HG02840 (cell line): ENCODE data around the gene ARFGAP1.
"Not testable (repeated sequence)": the region's sequence is repeated elsewhere in the genome, so short reads cannot be mapped to it uniquely, and the experiment has no call there.

Source experiments
- ATAC-seq: cut with Tn5 transposase; IDR thresholded peaks from one replicate; pipeline ENCODE4 v1.9.1; 2021; ENCODE audit warnings: mild to moderate bottlenecking, moderate library complexity, moderate number of reproducible peaks; ENCODE audit not compliant: unreplicated experiment, low FRiP score

ARFGAP1 gene

GRCh38 chr20:63305933-63306672 lies 33.5 kb downstream of the ARFGAP1 start:
- ATAC-seq, result not testable (repeated sequence)

DNA sequence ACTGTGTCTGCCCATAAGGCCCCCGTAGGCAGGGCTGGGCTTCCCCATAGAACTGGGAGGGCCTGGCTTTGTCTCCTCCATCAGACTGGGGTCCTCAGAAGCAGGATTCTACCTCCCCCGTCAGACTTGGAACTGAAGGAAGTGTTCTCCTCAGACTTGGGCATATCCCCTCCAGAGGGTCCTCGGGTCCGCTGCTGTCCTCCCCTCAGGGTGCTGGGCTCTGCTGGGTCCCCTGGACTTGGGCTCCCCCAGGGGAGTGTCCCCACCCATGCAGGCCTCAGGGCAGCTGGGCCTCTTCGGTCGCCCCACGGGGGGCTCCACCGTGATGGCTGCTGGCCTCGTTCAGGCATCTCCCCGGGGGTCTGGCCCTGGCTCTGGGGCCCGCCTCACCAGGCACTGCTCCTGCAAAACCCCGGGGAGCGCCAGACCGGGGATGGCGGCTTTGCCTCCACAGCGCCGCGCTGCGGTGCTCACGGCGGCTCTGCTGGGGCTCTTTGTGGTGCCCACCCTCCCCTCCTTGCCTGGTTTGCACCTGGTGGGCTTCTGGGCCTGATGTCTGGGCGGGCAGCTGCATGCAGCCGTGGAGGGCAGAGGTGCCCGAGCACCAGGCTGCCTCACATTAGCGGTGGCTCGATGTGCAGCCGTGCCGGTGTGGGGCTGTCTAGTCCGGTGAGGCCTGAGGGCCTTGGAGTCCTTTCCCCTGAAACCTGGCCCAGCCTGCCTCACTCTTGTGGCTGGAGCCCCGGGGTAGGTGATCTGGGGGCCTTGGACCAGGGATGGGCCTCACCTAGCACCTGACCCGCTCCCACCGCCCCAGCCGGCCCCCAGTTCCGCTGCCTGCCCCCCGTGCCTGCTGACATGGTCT lies 34.3 kb downstream of the ARFGAP1 start:
- no peak for ATAC-seq

GRCh38 chr20:63307538-63308217 lies 35.1 kb downstream of the ARFGAP1 start:
- ATAC-seq, result no peak

DNA sequence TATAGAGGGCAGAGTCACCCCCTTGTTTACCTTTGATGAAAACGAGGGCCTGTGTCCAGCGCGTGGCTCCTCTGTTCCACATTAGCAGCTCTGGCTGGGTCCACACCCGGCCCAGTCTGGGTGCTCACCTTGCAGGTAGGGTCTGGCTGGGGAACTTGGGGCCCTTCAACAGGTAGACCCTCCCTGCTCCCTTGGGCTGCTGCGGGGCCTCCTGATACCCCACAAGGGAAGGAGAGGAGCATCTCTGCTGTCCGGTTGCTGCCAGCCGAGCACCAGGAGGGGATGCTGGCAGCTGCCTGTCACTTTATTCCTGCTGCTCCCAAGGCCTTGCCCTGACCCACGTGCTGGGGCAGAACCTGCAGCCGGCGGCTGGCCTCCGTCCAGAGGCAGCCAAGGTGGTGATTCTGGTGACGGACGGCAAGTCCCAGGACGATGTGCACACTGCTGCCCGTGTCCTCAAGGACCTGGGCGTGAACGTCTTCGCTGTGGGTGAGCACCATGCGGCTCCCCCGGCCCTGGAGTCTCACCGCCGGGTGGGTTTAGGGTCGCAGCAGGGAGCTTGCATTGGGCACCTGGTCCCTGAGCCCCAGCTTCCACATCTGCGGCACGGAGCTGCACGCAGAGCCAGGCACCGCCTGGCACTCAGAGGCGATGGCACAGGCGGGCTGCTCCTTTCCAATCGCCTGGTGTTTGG lies 35.8 kb downstream of the ARFGAP1 start:
- no peak for ATAC-seq

- ATAC-seq, result no peak
These were observed 36.9 kb downstream of the ARFGAP1 start for GRCh38 chr20:63309261-63310071.

GRCh38 chr20:63310265-63310991 lies 37.8 kb downstream of the ARFGAP1 start:
- no peak for ATAC-seq

- ATAC-seq, result no peak
These were observed 38.7 kb downstream of the ARFGAP1 start for GRCh38 chr20:63311186-63311832.

GRCh38 chr20:63311833-63312243 lies 39.2 kb downstream of the ARFGAP1 start:
- ATAC-seq, result no peak

DNA sequence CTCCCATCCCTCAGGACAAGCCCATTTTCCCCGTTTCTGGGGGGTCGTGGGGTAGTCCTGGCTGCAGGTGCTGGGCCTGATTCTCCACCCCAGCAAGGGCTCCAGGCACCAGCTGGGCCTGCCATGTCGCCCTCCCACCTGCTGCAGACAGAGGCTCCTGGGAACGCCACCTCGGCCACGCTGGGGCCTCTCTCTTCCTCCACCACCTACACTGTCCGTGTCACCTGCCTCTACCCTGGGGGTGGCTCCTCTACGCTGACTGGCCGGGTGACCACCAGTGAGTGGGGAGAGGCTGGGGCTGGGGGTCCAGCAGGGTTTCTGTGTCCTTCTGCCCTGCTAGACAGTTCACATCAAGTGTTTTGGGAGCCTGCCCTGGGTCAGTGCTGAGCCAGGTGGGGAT lies 39.7 kb downstream of the ARFGAP1 start:
- ATAC-seq, result no peak

DNA sequence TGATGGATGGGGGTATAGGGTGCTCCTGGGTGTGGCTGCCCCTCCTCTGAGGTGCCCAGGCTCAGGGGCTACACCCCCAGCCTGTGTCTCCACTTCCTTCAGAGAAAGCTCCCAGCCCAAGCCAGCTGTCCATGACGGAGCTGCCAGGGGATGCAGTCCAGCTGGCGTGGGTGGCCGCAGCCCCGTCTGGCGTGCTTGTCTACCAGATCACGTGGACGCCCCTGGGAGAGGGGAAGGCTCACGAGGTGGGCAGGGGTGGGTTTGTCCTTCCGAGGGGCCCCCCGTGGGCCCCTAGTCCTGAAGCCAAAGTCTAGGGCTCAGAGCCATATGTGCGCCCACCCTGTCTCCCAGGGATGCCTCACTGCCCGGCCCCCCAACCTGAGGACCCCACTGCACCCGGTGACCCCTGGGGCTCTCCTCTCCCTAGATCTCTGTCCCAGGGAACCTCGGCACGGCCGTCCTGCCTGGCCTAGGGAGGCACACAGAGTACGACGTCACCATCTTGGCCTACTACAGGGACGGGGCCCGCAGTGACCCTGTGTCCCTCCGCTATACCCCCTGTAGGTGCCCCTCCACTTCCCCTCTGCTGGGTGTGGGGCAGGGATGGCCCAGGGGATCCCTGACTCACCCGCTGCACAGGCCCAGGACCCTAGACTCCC lies 40.2 kb downstream of the ARFGAP1 start:
- ATAC-seq, result no peak

- no peak for ATAC-seq
These were observed 40.9 kb downstream of the ARFGAP1 start for GRCh38 chr20:63313349-63314014.

GRCh38 chr20:63314015-63314471 lies 41.4 kb downstream of the ARFGAP1 start:
- no peak for ATAC-seq

GRCh38 chr20:63314566-63315239 lies 42.1 kb downstream of the ARFGAP1 start:
- no peak for ATAC-seq

- ATAC-seq, result no peak
These were observed 42.7 kb downstream of the ARFGAP1 start for GRCh38 chr20:63315240-63315689.

GRCh38 chr20:63315731-63316491 lies 43.3 kb downstream of the ARFGAP1 start:
- ATAC-seq, result no peak

GRCh38 chr20:63316502-63316921 lies 43.9 kb downstream of the ARFGAP1 start:
- ATAC-seq, result no peak
